Germinal center (tissue), 1 donor: ENCODE data around the gene ARHGAP22.
"Not testable (repeated sequence)": the region's sequence is repeated elsewhere in the genome, so short reads cannot be mapped to it uniquely, and the experiment has no call there.

ENCODE experiments used
- DNase-seq: peaks from one replicate; pipeline ENCODE4 v3.0.0; 2012; ENCODE audit warnings: mixed read lengths, low spot score

The ARHGAP22 gene

GRCh38 chr10:48604991-48605508 is at the start of gene ARHGAP22:
TSS of gene ARHGAP22 (minus strand) at chr10:48605073. CDS start at chr10:48604796, 277 bp downstream.
- peak; percentile 72 for DNase-seq

- DNase-seq: no peak
Measured at GRCh38 chr10:48653944-48654698, 49.2 kb upstream of the ARHGAP22 start.

- DNase-seq: no peak
Measured at GRCh38 chr10:48653347-48653746, 48.5 kb upstream of the ARHGAP22 start.

- DNase-seq: no peak
Measured at GRCh38 chr10:48652344-48652743, 47.5 kb upstream of the ARHGAP22 start.

GRCh38 chr10:48651839-48652238 is 47.0 kb upstream of the ARHGAP22 start:
- DNase-seq: no peak

GRCh38 chr10:48651293-48651692 is 46.4 kb upstream of the ARHGAP22 start:
- no peak for DNase-seq

- no peak for DNase-seq
Measured at GRCh38 chr10:48649349-48649944, 44.6 kb upstream of the ARHGAP22 start.

GRCh38 chr10:48648172-48648942 is 43.5 kb upstream of the ARHGAP22 start:
- DNase-seq: no peak

- DNase-seq: not testable (repeated sequence)
Measured at GRCh38 chr10:48647073-48647472, 42.2 kb upstream of the ARHGAP22 start.

- DNase-seq: no peak
Measured at GRCh38 chr10:48645600-48645999, 40.7 kb upstream of the ARHGAP22 start.

GRCh38 chr10:48641099-48641690 is 36.3 kb upstream of the ARHGAP22 start:
- DNase-seq: not testable (repeated sequence)

- no peak for DNase-seq
Measured at GRCh38 chr10:48640326-48640725, 35.5 kb upstream of the ARHGAP22 start.

GRCh38 chr10:48639632-48640031 is 34.8 kb upstream of the ARHGAP22 start:
- DNase-seq: no peak

GRCh38 chr10:48638739-48639527 is 34.1 kb upstream of the ARHGAP22 start:
- no peak for DNase-seq

- no peak for DNase-seq
Measured at GRCh38 chr10:48638158-48638557, 33.3 kb upstream of the ARHGAP22 start.

GRCh38 chr10:48636901-48637300 is 32.0 kb upstream of the ARHGAP22 start:
- no peak for DNase-seq

GRCh38 chr10:48636231-48636630 is 31.4 kb upstream of the ARHGAP22 start:
- DNase-seq: no peak

GRCh38 chr10:48634984-48635557 is 30.2 kb upstream of the ARHGAP22 start:
- no peak for DNase-seq

GRCh38 chr10:48634198-48634983 is 29.5 kb upstream of the ARHGAP22 start:
- peak; percentile 81 for DNase-seq
